B cell (primary cell): Measurements from ENCODE around the gene ZBTB8A. TPM values are rescaled to one million over a fixed set of nuclear protein-coding genes. Genes with fewer than 3 reads are reported as not detected.

Experiments used
- ATAC-seq: fragments of 200-7000 bp; cut with Tn5 transposase; one replicate; pipeline ENCODE4 v1.10.0; 2021; ENCODE audit warnings: low read depth, mild to moderate bottlenecking, moderate number of reproducible peaks, moderate library complexity
- CTCF ChIA-PET: fragments of 350-600 bp; sonication (Branson Sonifier 250); formaldehyde crosslinking; loops from one replicate; lab custom pipeline; 2021; ENCODE audit warnings: antibody characterized with exemption, inconsistent platforms; lab: Charles Lee
- POLR2A ChIA-PET: fragments of 350-600 bp; sonication (Branson Sonifier 250); formaldehyde crosslinking; loops from one replicate; lab custom pipeline; 2021; ENCODE audit warnings: antibody characterized with exemption; lab: Charles Lee
- DNase-seq: peaks from one replicate; pipeline ENCODE4 v3.0.0; 2013
- H2AFZ ChIP-seq: 2 replicates; pipeline ENCODE4 v1.6.1; 2012; ENCODE audit warnings: mild to moderate bottlenecking, low read depth, low read length; ENCODE audit not compliant: insufficient read depth, poor library complexity, severe bottlenecking
- H3K27ac ChIP-seq, 2 donors: 1 replicate in 1 of 2; 2 replicates in 1 of 2; pipeline ENCODE4 v1.5.1; 2012 to 2013; ENCODE audit warnings: low read length in 2 of 2, mild to moderate bottlenecking in 2 of 2, moderate library complexity in 1 of 2
- H3K27me3 ChIP-seq, 4 experiments: fragments of 200-600 bp in 1 of 4; sonication (generic) in 1 of 4; replicated peaks in 1 of 4; 1 replicate in 2 of 4; 2 replicates in 2 of 4; pipeline versions ENCODE4 v1.6.1 to v1.7.0; 2013 to 2016; ENCODE audit warnings: low read length in 3 of 4, mild to moderate bottlenecking in 2 of 4, mixed read lengths in 1 of 4, moderate library complexity in 1 of 4; ENCODE audit not compliant: insufficient read depth in 4 of 4, control insufficient read depth in 3 of 4; ENCODE audit errors: control extremely low read depth in 1 of 4
- H3K36me3 ChIP-seq, 2 experiments: replicated peaks in 1 of 2; 1 replicate in 1 of 2; 2 replicates in 1 of 2; pipeline versions ENCODE4 v1.6.1 to v1.7.1; 2013; ENCODE audit warnings: low read length in 1 of 2; ENCODE audit not compliant: insufficient read depth in 2 of 2, control insufficient read depth in 1 of 2; ENCODE audit errors: control extremely low read depth in 1 of 2, extremely low read depth in 1 of 2
- H3K4me1 ChIP-seq, 2 donors: fragments of 200-600 bp in 1 of 2; sonication (generic) in 1 of 2; 1 replicate in 1 of 2; 2 replicates in 1 of 2; pipeline versions ENCODE4 v1.5.1 to v1.6.1; 2013 to 2017; ENCODE audit warnings: low read length in 2 of 2; ENCODE audit not compliant: control insufficient read depth in 2 of 2, insufficient read depth in 2 of 2
- H3K4me2 ChIP-seq: replicated peaks from 2 replicates; pipeline ENCODE3; 2012; ENCODE audit warnings: mild to moderate bottlenecking, low read depth, low read length; ENCODE audit not compliant: poor library complexity, severe bottlenecking
- H3K4me3 ChIP-seq, 5 experiments: fragments of 200-600 bp in 1 of 5; sonication (generic) in 1 of 5; 1 replicate in 3 of 5; 2 replicates in 2 of 5; pipeline versions ENCODE4 v1.5.1 to v1.7.0; 2011 to 2016; ENCODE audit warnings: low read length in 4 of 5, mild to moderate bottlenecking in 4 of 5, low read depth in 2 of 5, control low read depth in 1 of 5, moderate library complexity in 1 of 5; ENCODE audit not compliant: insufficient read depth in 1 of 5; ENCODE audit errors: control extremely low read depth in 1 of 5, extremely low read depth in 1 of 5
- H3K79me2 ChIP-seq: fragments of 200-600 bp; sonication (generic); one replicate; pipeline ENCODE4 v1.6.0; 2016; ENCODE audit warnings: low read length; ENCODE audit not compliant: control insufficient read depth, insufficient read depth
- H3K9ac ChIP-seq: fragments of 200-600 bp; sonication (generic); 2 replicates; pipeline ENCODE4 v1.6.1; 2017; ENCODE audit warnings: mild to moderate bottlenecking, low read length, moderate library complexity
- H3K9me3 ChIP-seq, 3 donors: one replicate each; pipeline versions ENCODE4 v1.6.1 to v1.7.1; 2013; ENCODE audit warnings: low read length in 2 of 3; ENCODE audit not compliant: control insufficient read depth in 2 of 3, insufficient read depth in 1 of 3; ENCODE audit errors: control extremely low read depth in 1 of 3
- H4K20me1 ChIP-seq: 2 replicates; pipeline ENCODE4 v1.6.0; 2012; ENCODE audit warnings: mild to moderate bottlenecking, low read length; ENCODE audit not compliant: insufficient read depth, control insufficient read depth, poor library complexity, severe bottlenecking
- H3K27ac Mint-ChIP-seq: one replicate; pipeline ENCODE4 v1.8.0; 2021; ENCODE audit warnings: mixed read lengths
- H3K27me3 Mint-ChIP-seq: one replicate; pipeline ENCODE4 v1.8.0; 2021; ENCODE audit warnings: mixed read lengths
- H3K4me1 Mint-ChIP-seq: one replicate; pipeline ENCODE4 v1.8.0; 2021; ENCODE audit warnings: mixed read lengths
- H3K4me3 Mint-ChIP-seq: one replicate; pipeline ENCODE4 v1.8.0; 2021; ENCODE audit warnings: mixed read lengths
- H3K9me3 Mint-ChIP-seq: one replicate; pipeline ENCODE4 v1.8.0; 2022; ENCODE audit warnings: mixed read lengths; ENCODE audit not compliant: insufficient read depth
- EZH2 ChIP-seq: IDR thresholded peaks from 2 replicates; pipeline ENCODE4 v1.6.1; 2012; ENCODE audit warnings: borderline replicate concordance, low read depth, mild to moderate bottlenecking, moderate library complexity, low read length; ENCODE audit not compliant: insufficient read depth, poor library complexity, severe bottlenecking
- WGBS: methylation state at CpG from one replicate; pipeline ENCODE4 v1.1.5; 2013; ENCODE audit warnings: missing lambda C conversion rate; ENCODE audit not compliant: insufficient coverage; 5-methylcytosine and 5-hydroxymethylcytosine counted together
- intact Hi-C: fragments of 100-400 bp; cut with micrococcal nuclease; formaldehyde crosslinking; loops from one replicate; pipeline ENCODE4 v1.10.0; 2022
- polyA plus RNA-seq: library from polyadenylated mRNA; depleted of rRNA; stranded (reverse); fragments of >200 nt; gene quantifications from 2 replicates; pipeline ENCODE4 v1.2.3, GENCODE V29; 2012
- total RNA-seq, 2 donors: library from RNA; stranded (reverse); fragments of 120-200 nt in 1 of 2; gene quantifications; 1 replicate in 1 of 2; 2 replicates in 1 of 2; pipeline versions ENCODE4 v1.2.3 to v1.2.4, GENCODE V29; 2013 to 2022
- TF ChIP-seq, protein P1 (sequence below): fragments of 200-600 bp; IDR thresholded peaks from one replicate; pipeline ENCODE4 v1.8.0; 2022; ENCODE audit warnings: antibody characterized with exemption, mild to moderate bottlenecking

Gene ZBTB8A
- total and polyA plus RNA-seq, 2 donors (not counting 1 experiment from before 2014, with no cell fraction given), result 0.04 to 0.17 TPM

DNA sequence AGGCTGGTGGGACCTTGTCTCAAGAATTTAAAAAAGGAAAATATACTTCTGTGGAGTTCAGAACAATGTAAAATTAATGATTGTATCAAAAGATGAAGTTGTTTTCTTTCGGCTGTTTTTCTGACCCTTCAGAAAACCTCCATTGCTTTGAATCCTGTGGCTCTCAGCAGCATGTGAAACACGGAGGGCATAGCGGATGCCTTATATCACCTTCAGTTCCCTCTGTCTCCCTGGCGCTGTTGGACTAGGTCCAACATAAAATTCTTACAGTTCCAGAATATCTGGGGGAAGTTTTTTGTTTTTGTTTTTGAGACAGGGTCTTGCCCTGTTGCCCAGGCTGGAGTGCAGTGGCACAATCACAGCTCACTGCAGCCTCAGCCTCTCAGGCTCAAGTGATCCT is 7.4 kb downstream of the ZBTB8A start:
- no peaks in the 10 kb centered on the region for H3K4me1 Mint-ChIP-seq
- WGBS, result 95% methylated on average over 3 of the region's 4 CpGs
- no peak overlapping the region for H3K27ac ChIP-seq
- H3K4me3 ChIP-seq, result no peak overlapping the region
- H3K4me3 Mint-ChIP-seq, result no peak overlapping the region
- ChIA-PET CTCF (no interaction called here), POLR2A (interaction anchor here (0.6 to 0.9 kb wide), 2 partner anchors 28 to 102 kb away, joined by 3 to 4 read pairs; no protein-coding TSS in a partner anchor)
- intact Hi-C loops, result no loop called here
- H3K9me3 ChIP-seq, result no peaks in the 10 kb centered on the region
- H3K79me2 ChIP-seq, result no peaks in the 10 kb centered on the region
- H3K27me3 Mint-ChIP-seq, result peaks cover 15% of the 10 kb centered on the region
- no peak for ATAC-seq
- no peaks in the 10 kb centered on the region for H3K36me3 ChIP-seq
- no peaks in the 10 kb centered on the region for H3K4me1 ChIP-seq
- no peaks in the 10 kb centered on the region for H3K9me3 Mint-ChIP-seq
- TF ChIP-seq EZH2, result no peak
- TF ChIP-seq, protein P1, sequence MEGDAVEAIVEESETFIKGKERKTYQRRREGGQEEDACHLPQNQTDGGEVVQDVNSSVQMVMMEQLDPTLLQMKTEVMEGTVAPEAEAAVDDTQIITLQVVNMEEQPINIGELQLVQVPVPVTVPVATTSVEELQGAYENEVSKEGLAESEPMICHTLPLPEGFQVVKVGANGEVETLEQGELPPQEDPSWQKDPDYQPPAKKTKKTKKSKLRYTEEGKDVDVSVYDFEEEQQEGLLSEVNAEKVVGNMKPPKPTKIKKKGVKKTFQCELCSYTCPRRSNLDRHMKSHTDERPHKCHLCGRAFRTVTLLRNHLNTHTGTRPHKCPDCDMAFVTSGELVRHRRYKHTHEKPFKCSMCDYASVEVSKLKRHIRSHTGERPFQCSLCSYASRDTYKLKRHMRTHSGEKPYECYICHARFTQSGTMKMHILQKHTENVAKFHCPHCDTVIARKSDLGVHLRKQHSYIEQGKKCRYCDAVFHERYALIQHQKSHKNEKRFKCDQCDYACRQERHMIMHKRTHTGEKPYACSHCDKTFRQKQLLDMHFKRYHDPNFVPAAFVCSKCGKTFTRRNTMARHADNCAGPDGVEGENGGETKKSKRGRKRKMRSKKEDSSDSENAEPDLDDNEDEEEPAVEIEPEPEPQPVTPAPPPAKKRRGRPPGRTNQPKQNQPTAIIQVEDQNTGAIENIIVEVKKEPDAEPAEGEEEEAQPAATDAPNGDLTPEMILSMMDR, result no peak
- no peak overlapping the region for H3K9ac ChIP-seq
- H3K27me3 ChIP-seq, result peaks cover 0 to 10% (median 3%) of the 10 kb centered on the region in 4 experiments
- no peak overlapping the region for H3K27ac Mint-ChIP-seq
- no peak overlapping the region for H2AFZ ChIP-seq
- no peak overlapping the region for H3K4me2 ChIP-seq
- no peak for DNase-seq
- H4K20me1 ChIP-seq, result no peaks in the 10 kb centered on the region

DNA sequence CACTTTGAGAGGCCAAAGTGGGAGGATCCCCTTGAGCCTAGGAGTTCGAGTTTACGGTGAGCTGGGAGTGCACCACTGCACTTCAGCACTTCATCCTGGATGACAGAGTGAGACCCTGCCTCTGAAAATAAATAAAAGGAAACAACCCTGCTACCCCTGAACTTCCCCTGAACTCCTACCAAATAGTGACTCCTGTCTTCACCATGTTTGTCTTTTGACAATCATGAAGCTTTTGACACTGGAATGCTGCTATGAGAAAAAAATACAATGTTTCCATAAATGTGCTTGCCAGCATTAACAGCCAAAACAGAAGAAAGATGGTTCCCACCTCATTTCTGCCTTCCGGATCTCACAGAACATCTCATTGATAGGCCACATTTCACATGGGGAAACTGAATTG is 10.4 kb downstream of the ZBTB8A start:
- no peak overlapping the region for H2AFZ ChIP-seq
- Mint-ChIP-seq H3K27ac (no peak overlapping the region), H3K27me3 (peaks cover 6% of the 10 kb centered on the region), H3K9me3 (no peaks in the 10 kb centered on the region), H3K4me3 (no peak overlapping the region), H3K4me1 (no peaks in the 10 kb centered on the region)
- no peak overlapping the region for H3K9ac ChIP-seq
- POLR2A ChIA-PET, result no interaction called here
- H4K20me1 ChIP-seq, result no peaks in the 10 kb centered on the region
- ATAC-seq (no peak), DNase-seq (no peak)
- H3K27me3 ChIP-seq, result peaks cover 0 to under 1% (median 0%) of the 10 kb centered on the region in 4 experiments
- CTCF ChIA-PET, result no interaction called here
- H3K9me3 ChIP-seq, result no peaks in the 10 kb centered on the region
- no peak overlapping the region for H3K27ac ChIP-seq
- H3K36me3 ChIP-seq, result no peaks in the 10 kb centered on the region
- 91% methylated on average over 2 of the region's 3 CpGs for WGBS
- H3K4me1 ChIP-seq, result no peaks in the 10 kb centered on the region
- intact Hi-C loops, result no loop called here
- no peak overlapping the region for H3K4me3 ChIP-seq
- TF ChIP-seq, protein P1, result no peak
- TF ChIP-seq EZH2, result no peak
- H3K4me2 ChIP-seq, result no peak overlapping the region
- H3K79me2 ChIP-seq, result no peaks in the 10 kb centered on the region
